MM.1S (cell line): Measurements from ENCODE around the gene AP1G1.

ENCODE experiments used
- DNase-seq: peaks from one replicate; pipeline ENCODE4 v3.0.0-alpha.2; 2015
- H2AFZ ChIP-seq: fragments of 300-600 bp; sonication (generic); 2 replicates; pipeline ENCODE4 v1.6.0; 2016; ENCODE audit warnings: antibody characterized with exemption, low read length
- H3F3A ChIP-seq: fragments of 300-600 bp; sonication (generic); 2 replicates; pipeline ENCODE4 v1.6.1; 2016; ENCODE audit warnings: mild to moderate bottlenecking, antibody characterized with exemption, low read length, moderate library complexity, mixed read lengths; ENCODE audit not compliant: insufficient read depth
- H3K27ac ChIP-seq: fragments of 300-600 bp; sonication (generic); 2 replicates; pipeline ENCODE4 v1.5.1; 2016; ENCODE audit warnings: mild to moderate bottlenecking, low read length
- H3K27me3 ChIP-seq: fragments of 300-600 bp; sonication (generic); replicated peaks from 2 replicates; pipeline ENCODE4 v1.6.0; 2016; ENCODE audit warnings: low read length; ENCODE audit not compliant: insufficient read depth
- H3K36me3 ChIP-seq: fragments of 300-600 bp; sonication (generic); replicated peaks from 2 replicates; pipeline ENCODE4 v1.6.1; 2016; ENCODE audit warnings: mild to moderate bottlenecking, low read length, mixed read lengths; ENCODE audit not compliant: insufficient read depth
- H3K4me1 ChIP-seq: fragments of 300-600 bp; sonication (generic); 2 replicates; pipeline ENCODE4 v1.6.1; 2016; ENCODE audit warnings: low read length, mixed read lengths
- H3K4me2 ChIP-seq: fragments of 300-600 bp; sonication (generic); 2 replicates; pipeline ENCODE4 v1.6.0; 2016; ENCODE audit warnings: low read depth, low read length
- H3K4me3 ChIP-seq: fragments of 300-600 bp; sonication (generic); 2 replicates; pipeline ENCODE4 v1.5.1; 2016; ENCODE audit warnings: low read length, mixed read lengths
- H3K79me2 ChIP-seq: fragments of 300-600 bp; sonication (generic); 2 replicates; pipeline ENCODE4 v1.6.1; 2016; ENCODE audit warnings: mixed run types, low read length, mixed read lengths
- H3K9ac ChIP-seq: fragments of 300-600 bp; sonication (generic); 2 replicates; pipeline ENCODE4 v1.6.1; 2016; ENCODE audit warnings: low read length, mixed read lengths
- H3K9me2 ChIP-seq: fragments of 300-600 bp; sonication (generic); replicated peaks from 2 replicates; pipeline ENCODE4 v1.6.1; 2016; ENCODE audit warnings: mild to moderate bottlenecking, low read length, mixed read lengths; ENCODE audit not compliant: insufficient read depth
- H3K9me3 ChIP-seq: fragments of 300-600 bp; sonication (generic); replicated peaks from 2 replicates; pipeline ENCODE4 v1.6.1; 2016; ENCODE audit warnings: mild to moderate bottlenecking, low read length, mixed read lengths; ENCODE audit not compliant: insufficient read depth
- H4K20me1 ChIP-seq: fragments of 300-600 bp; sonication (generic); 2 replicates; pipeline ENCODE4 v1.6.1; 2016; ENCODE audit warnings: mild to moderate bottlenecking, low read length, moderate library complexity, mixed read lengths; ENCODE audit not compliant: insufficient read depth
- EZH2 ChIP-seq: fragments of 300-600 bp; sonication (generic); optimal IDR thresholded peaks from 2 replicates; pipeline ENCODE3; 2017; ENCODE audit warnings: low read depth, mild to moderate bottlenecking, antibody characterized with exemption, low read length, mixed read lengths
- EZH2phosphoT487 ChIP-seq: fragments of 300-600 bp; sonication (generic); IDR thresholded peaks from 2 replicates; pipeline ENCODE4 v1.6.1; 2018; ENCODE audit warnings: antibody characterized with exemption, low read length
- TF ChIP-seq, protein P1 (sequence below): fragments of 300-600 bp; sonication (generic); IDR thresholded peaks from 2 replicates; pipeline ENCODE4 v1.5.1; 2016; ENCODE audit warnings: antibody characterized with exemption, low read length, mixed read lengths

Gene AP1G1

DNA sequence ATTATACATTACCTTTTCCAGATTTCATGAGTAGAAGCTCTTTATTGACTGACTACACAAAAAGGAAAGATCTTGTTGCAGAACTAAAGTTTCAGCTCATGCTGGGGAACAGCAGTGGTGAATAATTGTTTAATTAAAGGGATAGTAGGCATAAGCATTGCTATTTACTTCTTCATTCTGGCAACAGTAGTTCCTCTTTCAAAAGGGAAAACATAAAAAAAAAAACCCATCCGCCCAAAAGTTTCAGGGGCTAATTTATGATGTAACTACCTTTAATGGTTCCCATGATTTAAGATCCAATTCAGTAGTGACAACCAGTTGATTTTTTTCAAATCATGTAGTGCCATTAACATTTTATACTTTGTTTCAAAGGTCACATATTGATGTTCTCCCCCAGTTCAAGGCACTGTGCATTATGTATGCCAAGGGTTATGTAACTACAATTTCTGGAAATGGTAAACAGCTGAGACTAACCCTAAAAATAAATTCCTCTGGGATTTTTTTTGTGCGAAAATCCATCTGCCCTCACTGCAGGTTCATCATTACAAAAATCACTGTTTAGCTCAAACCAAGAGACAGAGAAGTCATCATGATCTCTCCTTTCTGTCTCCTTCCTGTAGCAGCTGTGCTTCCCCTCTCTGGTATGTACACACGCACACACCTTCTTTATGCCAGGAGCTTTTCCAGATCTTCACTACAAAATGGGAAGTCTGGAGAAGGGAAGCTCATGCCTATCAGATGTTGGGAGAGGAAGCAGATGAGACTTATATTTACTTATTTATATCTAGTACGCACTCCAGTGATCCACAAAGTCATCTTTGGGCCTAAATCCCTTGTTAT is 81.9 kb downstream of the AP1G1 start:
- no peak overlapping the region for H3K4me2 ChIP-seq
- H3K27ac ChIP-seq: no peak overlapping the region
- no peaks in the 10 kb centered on the region for H3K9me2 ChIP-seq
- no peak overlapping the region for H2AFZ ChIP-seq
- TF ChIP-seq, protein P1, sequence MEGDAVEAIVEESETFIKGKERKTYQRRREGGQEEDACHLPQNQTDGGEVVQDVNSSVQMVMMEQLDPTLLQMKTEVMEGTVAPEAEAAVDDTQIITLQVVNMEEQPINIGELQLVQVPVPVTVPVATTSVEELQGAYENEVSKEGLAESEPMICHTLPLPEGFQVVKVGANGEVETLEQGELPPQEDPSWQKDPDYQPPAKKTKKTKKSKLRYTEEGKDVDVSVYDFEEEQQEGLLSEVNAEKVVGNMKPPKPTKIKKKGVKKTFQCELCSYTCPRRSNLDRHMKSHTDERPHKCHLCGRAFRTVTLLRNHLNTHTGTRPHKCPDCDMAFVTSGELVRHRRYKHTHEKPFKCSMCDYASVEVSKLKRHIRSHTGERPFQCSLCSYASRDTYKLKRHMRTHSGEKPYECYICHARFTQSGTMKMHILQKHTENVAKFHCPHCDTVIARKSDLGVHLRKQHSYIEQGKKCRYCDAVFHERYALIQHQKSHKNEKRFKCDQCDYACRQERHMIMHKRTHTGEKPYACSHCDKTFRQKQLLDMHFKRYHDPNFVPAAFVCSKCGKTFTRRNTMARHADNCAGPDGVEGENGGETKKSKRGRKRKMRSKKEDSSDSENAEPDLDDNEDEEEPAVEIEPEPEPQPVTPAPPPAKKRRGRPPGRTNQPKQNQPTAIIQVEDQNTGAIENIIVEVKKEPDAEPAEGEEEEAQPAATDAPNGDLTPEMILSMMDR: no peak
- TF ChIP-seq EZH2 (no peak), EZH2phosphoT487 (no peak)
- H3F3A ChIP-seq: peaks cover 21% of the 10 kb centered on the region
- peaks cover 9% of the 10 kb centered on the region for H3K79me2 ChIP-seq
- DNase-seq: no peak
- H3K36me3 ChIP-seq: 0 out of 2 replicates have a peak, but pooled peaks cover under 1% of the 10 kb centered on the region
- H3K27me3 ChIP-seq: no peaks in the 10 kb centered on the region
- no peaks in the 10 kb centered on the region for H4K20me1 ChIP-seq
- H3K9me3 ChIP-seq: no peaks in the 10 kb centered on the region
- no peak overlapping the region for H3K9ac ChIP-seq
- H3K4me1 ChIP-seq: peaks cover 24% of the 10 kb centered on the region
- H3K4me3 ChIP-seq: no peak overlapping the region

DNA sequence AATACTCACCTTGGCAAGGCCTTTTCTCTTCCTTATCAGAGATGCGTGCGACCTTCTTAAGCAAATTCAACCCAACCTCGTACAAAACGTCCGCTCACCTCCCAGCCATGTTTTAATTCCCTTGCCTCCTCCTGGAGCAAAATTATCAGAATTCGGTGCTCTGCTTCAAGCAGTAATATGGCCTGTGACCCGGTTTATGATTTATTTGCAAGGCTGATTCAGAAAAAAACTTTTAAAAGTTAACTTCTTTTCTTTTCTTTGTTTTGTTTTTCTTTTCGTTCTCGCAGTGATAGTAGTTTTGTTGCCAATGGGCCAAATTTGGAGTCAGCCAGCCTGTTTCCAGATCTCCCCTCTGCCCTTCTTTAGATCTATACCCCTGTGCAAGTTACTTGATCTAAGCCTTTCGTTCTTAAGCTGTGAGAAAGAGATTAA is 84.3 kb downstream of the AP1G1 start, which contains the start of gene PHLPP2:
Gene PHLPP2 (minus strand): TSS at position 382 of the 432 bp plus-strand sequence. CDS start 9,906 bp downstream, outside the sequence.
- Histone ChIP-seq H4K20me1 (no peaks in the 10 kb centered on the region), H3K9ac (peak within 1 kb of the TSS; percentile 65; the same call in 1 of the 2 replicates), H3K4me2 (peak within 1 kb of the TSS; percentile 88), H3K9me2 (no peaks in the 10 kb centered on the region), H3K27ac (peak within 1 kb of the TSS; percentile 78), H3F3A (peaks cover 21% of the 10 kb centered on the region), H3K79me2 (peaks cover 29% of the 10 kb centered on the region), H2AFZ (peak within 1 kb of the TSS; percentile 91), H3K36me3 (no peaks in the 10 kb centered on the region), H3K9me3 (no peaks in the 10 kb centered on the region), H3K4me1 (peaks cover 24% of the 10 kb centered on the region), H3K4me3 (peak within 1 kb of the TSS; percentile 62), H3K27me3 (no peaks in the 10 kb centered on the region)
- no peak for DNase-seq
- TF ChIP-seq EZH2phosphoT487: no peak
- TF ChIP-seq, protein P1: no peak
- no peak for TF ChIP-seq EZH2

DNA sequence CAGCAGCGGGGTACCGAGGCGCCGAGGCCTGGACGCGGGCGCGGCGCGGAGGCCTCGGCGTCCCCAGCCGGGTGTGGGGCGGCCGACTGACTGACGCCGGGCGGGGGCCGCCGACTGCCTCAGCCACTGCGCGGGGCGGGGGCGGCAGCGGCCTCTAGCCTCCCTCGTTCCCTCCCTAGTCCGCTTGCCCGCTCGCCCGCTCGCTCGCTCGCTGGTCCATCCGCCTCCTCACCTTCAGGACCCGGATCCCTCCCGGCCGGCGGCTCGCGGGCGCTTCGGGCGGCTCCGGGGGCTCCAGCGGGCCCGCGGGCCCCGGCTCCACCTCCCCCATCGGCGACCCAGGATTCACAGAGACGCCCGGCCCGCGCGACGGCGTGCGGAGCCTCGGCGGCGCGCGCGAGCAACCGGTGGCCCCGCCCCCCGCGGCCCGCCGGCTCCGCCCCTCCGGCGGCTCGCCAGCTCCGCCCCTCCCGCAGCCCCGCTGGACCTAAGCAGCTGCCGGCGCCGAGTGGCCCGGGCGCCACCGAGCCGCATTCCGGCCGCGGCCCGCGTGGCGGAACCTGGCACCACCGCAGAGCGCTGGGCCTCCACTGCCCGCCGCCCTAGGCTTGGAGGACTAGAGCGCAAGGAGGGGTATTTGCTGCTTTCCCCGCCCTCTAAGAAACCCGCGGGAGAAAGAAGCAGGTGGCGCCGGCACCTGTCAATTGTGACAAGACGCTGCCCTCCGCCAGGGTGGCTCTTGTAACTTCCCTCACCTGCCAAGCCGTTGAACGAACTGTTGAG is 84.9 kb downstream of the AP1G1 start:
- Histone ChIP-seq H3K27ac (peak overlapping the region; percentile 78), H3K79me2 (peaks cover 35% of the 10 kb centered on the region), H3K27me3 (no peaks in the 10 kb centered on the region), H3K9me2 (no peaks in the 10 kb centered on the region), H3K9me3 (no peaks in the 10 kb centered on the region), H2AFZ (peak overlapping the region; percentile 91), H3K9ac (peak overlapping the region; percentile 65; the same call in 1 of the 2 replicates), H3K36me3 (no peaks in the 10 kb centered on the region), H3K4me2 (peak overlapping the region; percentile 88), H4K20me1 (no peaks in the 10 kb centered on the region), H3K4me1 (peaks cover 24% of the 10 kb centered on the region), H3F3A (peaks cover 21% of the 10 kb centered on the region), H3K4me3 (peak overlapping the region; percentile 62)
- no peak for TF ChIP-seq EZH2phosphoT487
- TF ChIP-seq EZH2: no peak
- TF ChIP-seq, protein P1: no peak
- DNase-seq: peak; percentile 93
